ENCODE data around the gene GNPDA2. TPM values are rescaled to one million over a fixed set of nuclear protein-coding genes. Genes with fewer than 3 reads are reported as not detected.

GNPDA2 gene
- 6.3 to 12.8 TPM (median 9.8 TPM) in 5 replicates for total RNA-seq (2022; extraction: Qiagen RNA extraction; ENCODE audit: low read depth)

GRCh38 chr4:44726038-44726871 is at the start of gene GNPDA2:
TSS of gene GNPDA2 (minus strand) at chr4:44726556. CDS start at chr4:44722207, 4,349 bp downstream.

GRCh38 chr4:44678094-44679041 is 48.0 kb downstream of the GNPDA2 start, which contains the start of gene GUF1:
TSS of gene GUF1 (plus strand) at chr4:44678420. CDS start at chr4:44678623, 203 bp downstream.

Other genes with a start within 250 kb of the GNPDA2 start
- not detected in 5 replicates for gene YIPF7, start 74.9 kb downstream of the GNPDA2 start, total RNA-seq (2022; extraction: Qiagen RNA extraction; ENCODE audit: low read depth)
- 4.1 to 10.0 TPM (median 9.4 TPM) in 5 replicates for gene GUF1, start 48.1 kb downstream of the GNPDA2 start, total RNA-seq (2022; extraction: Qiagen RNA extraction; ENCODE audit: low read depth)